Measurements from ENCODE around the gene GLB1L2.

GLB1L2 gene

DNA sequence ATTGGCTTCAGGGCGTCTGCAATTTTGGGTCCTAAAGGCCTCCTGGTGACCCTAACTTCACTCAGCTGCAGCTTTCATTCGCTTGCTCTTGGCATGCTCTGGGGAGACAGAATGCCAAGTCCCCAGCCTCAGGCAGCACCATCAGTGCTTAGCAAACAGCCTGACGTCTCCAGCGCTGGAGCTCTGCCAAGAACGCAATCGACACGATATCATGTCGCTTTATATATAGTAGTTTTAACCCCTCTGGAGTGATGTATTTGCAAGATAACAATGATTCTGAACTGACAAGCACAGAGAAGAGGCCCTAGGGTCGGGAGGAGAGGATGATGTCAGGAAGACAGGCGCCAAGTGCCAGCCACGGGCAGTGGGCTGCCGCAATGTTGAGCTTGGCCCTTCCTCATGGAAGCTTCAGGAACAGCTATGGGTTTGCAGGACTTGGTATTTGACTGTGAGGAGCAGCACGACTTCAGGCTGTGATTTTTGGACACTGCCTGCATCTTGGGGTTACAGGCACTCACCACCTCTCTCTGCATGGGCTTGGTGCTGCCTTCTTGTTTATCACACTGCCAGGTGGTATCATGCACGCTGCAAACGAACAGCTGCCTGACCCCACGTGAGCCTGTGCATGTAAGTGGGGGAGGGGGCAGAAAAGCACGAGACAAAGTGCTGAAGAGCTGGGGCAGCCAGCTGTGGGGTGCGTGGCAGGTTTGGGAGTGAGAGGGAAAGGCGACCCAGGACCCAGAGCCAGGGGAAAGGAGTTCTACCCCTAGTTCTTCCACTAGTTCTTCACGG lies 54.2 kb downstream of the GLB1L2 start:
- DNase-seq (ENCODE audit: low read depth in 2 of 2) = no peak

- DNase-seq (ENCODE audit: low read depth in 2 of 2) = no peak
These were observed 55.2 kb downstream of the GLB1L2 start for GRCh38 chr11:134386945-134387344.

- DNase-seq (ENCODE audit: low read depth in 2 of 2) = no peak
These were observed 55.7 kb downstream of the GLB1L2 start for GRCh38 chr11:134387501-134387900.

DNA sequence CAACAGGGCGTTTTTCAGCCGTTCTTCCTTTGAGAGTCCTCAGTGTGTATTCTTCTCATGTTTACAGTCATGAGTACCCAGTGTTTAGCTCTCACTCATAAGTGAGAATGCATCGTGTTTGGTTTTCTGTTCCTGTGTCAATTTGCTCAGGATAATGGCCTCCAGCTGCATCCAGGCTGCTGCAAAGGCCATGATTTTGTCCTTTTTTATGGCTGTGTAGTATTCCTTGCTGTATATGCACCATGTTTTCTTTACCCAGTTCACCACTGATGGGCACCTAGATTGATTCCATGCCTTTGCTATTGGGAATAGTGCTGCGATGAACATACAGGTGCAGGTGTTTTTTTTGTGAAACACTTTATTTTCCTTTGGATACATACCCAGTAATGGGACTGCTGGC lies 56.8 kb downstream of the GLB1L2 start:
- DNase-seq (ENCODE audit: low read depth in 2 of 2) = no peak

DNA sequence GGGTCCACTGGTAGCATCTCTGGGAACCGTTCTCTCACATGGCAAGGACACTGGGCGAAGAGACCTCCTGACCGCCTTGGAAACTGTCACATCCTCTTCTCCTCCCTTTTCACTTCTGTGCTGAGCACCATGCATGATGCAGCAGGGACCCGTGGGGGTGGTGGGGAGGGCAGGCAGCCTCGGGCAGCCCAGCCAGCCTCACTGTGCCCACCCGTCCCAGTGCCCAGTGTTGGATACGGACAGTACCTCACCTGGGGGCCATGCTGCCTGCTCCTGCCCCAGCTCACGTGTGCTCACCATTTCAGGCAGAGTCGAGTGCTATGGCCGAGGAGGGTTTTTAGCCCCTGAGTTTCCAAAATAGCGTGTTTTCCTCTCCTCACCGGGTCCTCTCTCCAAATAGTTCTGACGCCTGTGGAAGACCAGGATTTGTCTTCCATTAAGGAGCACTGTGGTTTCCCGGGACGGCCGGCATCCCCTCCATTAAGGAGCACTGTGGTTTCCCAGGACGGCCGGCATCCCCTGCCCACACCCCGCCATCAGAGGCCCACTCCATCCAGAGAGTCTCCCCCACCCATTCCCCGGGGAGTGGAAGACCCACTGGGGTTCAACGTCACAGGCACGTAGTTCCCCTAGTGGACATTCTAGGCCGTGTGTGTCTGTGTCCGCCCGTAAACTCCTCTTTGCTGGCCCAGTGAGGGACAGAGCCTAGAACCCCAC lies 57.8 kb downstream of the GLB1L2 start:
- no peak for DNase-seq (ENCODE audit: low read depth in 2 of 2)

- DNase-seq (ENCODE audit: low read depth in 2 of 2) = no peak
These were observed 59.1 kb downstream of the GLB1L2 start for GRCh38 chr11:134390706-134391569.

DNA sequence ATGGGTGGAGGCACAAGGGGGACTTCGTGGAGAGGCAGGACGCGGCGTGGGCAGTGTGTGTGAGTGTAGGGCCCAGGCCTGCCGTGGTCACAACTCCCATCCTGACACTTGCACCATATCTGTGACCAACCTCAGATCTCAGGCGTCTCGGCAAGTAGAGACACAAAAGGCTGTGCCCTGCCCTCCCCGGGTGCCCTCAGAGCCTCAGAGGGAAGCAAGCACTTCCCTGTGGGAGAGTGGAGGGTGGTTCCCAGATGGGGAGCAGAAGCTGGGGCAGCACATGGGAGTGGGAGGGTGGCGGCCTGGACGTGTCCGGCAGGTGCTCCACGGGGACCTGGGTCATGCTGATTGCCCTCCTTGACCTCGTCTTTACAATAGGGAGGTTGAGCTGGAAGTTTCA lies 59.9 kb downstream of the GLB1L2 start:
- DNase-seq (ENCODE audit: low read depth in 2 of 2) = no peak

DNA sequence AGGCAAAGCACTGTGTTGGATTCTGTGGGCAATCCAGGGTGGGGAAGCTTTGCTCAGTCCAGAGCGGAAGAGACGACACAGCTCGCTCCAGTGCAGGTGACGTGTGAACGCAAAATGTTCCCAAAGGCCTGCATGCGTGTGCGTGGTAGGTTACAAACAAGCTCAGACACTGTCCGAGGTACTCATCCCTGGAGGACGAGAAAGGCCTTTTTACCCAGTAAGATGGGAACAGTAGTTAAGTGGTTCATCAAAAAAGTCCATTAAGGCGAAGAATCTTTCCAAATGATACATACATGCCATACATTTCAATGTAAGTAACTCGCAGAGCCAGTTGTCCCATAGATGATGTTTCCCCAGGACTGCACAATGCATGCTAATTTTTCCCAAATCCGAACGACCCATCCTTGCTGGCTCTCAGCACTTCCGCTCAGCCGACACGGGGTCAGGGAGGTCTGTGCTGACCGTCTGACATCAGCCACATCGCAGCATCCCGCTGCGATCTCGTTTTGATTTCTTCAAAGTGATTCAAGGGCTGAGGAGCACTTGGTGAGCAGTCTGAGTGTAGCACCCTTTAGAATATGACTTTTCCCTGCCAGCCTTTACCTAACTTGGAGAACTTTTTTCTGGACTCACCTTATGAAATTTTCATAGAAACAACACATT lies 61.3 kb downstream of the GLB1L2 start:
- no peak for DNase-seq (ENCODE audit: low read depth in 2 of 2)

DNA sequence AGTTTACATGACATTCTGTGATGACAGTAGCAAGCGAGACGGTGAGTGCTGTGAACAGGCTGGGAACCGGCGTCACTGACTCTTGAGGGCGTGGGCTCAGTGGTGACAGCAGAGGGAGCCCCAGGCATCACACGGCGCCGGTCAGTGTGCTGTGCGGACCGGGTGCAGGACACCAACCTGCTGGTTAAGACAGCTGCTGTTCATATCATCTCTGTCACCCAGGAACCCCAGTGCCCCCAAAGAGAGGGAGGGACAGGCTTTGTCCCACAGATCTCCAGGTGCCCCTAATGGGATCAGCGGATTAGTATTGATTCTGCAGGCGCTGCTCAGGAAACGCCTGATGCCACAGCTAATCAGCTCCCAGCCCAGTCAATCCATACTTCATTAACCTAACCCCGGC lies 61.9 kb downstream of the GLB1L2 start:
- no peak for DNase-seq (ENCODE audit: low read depth in 2 of 2)

GRCh38 chr11:134394311-134394710 lies 62.5 kb downstream of the GLB1L2 start:
- DNase-seq (ENCODE audit: low read depth in 2 of 2) = no peak

- no peak for DNase-seq (ENCODE audit: low read depth in 2 of 2)
These were observed 63.2 kb downstream of the GLB1L2 start for GRCh38 chr11:134395002-134395401.

DNA sequence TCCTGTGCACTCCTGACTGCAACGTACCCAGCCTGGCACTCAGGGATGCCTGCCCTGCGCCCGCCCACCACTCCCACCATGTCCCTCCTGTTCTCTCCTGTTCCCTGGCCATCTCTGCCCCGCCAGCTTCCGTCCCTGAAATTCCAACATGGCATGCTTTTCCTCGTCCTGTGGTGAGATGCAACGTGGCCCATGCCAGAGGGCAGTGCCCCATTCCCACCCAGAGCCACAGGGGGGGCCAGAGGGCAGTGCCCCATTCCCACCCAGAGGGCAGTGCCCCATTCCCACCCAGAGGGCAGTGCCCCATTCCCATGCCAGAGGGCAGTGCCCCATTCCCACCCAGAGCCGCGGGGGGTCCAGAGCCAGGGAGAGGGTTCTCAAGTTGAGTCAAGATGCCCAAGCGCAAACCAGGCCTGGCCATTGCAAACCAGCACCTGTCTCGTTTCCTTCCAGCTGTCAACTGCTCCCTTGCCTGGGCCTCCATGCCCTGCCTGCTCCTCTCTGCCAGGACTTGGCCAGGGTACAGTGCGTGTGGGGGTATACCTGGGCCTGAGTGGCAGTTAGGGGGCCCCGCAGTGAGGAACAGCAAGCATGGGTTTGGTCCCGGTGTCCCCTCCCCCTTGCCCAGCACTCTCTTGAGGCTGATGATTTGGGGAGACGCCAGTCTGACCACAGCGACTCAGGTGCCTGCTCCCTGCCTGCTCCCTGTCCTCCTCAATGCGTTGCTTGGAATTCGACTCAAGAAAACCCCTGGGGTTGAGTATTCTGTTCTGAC lies 65.7 kb downstream of the GLB1L2 start:
- no peak for DNase-seq (ENCODE audit: low read depth in 2 of 2)

DNA sequence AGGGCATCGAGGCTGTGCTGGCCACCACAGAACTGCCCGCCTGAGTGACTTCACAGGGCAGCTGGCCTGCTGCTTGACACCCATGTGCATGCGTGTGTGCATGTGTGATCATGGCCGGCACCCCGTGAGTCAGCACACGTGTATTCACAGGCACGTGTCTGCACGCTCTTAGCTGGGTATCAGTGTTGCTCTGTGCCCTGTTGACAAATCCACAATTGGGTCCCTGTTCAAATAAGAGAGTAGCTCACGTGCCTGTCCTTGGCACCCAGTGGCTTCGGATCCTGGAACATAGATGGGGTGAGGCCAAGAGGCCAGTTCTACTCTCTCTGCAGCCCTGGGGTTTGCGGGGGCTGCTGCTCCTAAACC lies 66.3 kb downstream of the GLB1L2 start:
- DNase-seq (ENCODE audit: low read depth in 2 of 2) = no peak

DNA sequence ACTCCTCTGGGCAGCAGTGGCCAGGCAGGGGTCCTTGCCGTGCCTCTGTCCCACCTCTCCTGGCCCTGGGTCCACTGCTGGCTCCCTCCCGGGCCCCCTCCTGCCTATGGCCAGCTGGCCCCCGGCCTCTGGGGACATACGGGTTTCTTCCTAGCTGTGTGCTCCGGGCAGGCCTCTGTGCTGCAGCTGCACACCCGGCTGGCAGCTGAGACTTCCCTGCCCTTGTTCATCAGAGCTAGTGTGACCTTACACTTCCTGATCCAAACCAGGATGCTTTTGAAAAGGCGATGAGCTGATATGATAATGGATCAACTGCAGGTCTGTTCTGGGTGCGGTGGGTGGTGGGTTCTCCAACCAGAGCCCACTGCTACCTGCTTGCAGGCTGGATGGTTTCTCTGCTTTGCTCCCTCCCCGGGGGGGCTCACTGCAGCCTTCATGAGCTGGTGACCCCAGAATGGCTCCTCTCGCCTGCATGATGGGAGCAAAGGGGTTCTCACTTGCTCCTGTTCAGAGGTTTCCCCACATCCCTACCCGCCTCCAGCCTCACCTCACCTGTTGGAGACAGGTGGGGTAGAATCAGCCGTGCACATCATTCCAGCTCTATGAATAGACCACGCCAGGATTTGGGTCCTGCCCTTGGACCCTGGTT lies 67.0 kb downstream of the GLB1L2 start:
- no peak for DNase-seq (ENCODE audit: low read depth in 2 of 2)

GRCh38 chr11:134399293-134399654 lies 67.5 kb downstream of the GLB1L2 start:
- no peak for DNase-seq (ENCODE audit: low read depth in 2 of 2)

DNA sequence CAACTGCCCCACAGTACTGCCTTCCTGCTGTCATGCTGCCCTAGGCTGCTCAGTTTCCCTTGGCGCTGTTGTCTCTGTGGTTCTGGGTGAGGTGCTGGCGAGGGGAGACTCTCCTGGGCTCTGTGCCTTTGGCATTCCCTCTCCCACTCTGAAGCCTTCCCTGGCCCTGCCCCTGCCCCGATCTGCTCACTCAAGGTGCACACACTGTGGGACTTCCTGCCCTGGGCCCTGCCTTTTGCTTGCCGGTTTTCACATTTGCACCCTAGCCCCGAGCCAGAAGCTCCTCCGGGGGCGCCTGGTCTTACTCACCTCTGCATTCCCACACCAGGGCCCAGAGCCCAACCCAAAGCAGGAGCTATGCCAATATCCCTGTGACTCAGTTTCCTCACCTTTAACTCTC lies 68.2 kb downstream of the GLB1L2 start:
- DNase-seq (ENCODE audit: low read depth in 2 of 2) = no peak

DNA sequence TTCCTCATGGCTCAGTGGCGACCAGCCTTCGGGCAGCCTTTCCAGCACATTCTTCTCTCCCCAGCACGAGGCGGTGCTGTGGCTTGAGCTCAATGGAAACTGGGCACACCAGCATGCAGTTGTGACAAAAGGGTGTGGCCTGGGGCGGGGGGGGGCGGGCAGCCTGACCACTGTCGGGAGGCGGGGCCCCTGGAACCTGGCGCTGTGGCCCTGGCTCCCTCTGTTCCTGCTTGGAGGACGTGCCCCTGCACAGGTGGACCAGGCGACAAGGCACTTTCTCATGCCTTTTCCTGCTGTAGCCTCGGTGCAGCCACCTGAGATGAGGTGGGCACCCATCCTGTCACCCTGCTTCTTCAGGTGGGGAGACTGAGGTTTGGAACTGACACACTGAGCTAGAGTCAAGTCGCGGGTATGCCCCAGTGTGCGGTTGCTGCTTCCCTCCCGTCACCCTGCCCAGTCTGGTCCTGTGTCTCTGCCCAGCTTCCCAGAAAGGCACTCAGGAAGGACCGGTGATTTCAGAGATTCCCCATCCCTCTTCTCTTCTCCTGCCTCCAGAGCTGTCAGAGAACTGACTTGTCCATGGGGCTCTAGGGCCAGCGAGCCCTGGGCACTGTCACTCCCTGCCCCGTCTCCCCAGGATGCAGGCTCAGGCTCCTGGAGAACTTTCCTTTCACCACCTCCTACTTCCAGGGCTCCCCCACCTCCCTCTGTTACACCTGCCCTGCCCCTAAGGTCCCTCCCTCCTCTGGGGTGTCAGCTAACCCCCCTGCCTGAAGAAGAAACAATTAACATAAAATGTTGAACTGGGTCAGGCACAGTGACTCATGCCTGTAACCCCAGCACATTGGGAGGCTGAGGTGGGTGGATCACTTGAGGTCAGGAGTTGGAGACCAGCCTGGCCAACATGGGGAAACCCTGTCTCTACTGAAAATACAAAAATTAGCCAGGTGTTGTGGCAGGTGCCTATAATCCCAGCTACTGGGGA lies 70.3 kb downstream of the GLB1L2 start:
- DNase-seq (ENCODE audit: low read depth in 2 of 2) = no peak

DNA sequence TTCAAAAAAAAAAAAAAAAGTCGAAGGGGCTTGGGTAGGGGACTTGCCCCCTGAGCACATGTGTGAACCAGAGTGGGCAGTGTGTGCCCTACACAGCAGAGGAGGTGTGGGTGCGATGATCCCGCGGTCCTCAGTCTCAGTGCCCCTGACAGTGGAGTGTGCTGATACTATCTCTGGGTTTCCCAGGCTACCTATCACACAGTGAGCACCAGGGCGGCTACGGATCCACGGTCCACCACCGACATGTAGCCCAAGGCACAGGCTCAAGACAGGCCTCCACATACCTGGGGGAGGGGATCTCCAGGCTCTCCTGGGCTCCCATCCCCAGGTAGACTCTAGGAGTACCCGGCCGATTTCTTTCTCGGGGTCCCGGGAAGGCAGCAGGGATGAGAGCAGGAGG lies 71.1 kb downstream of the GLB1L2 start:
- no peak for DNase-seq (ENCODE audit: low read depth in 2 of 2)

GRCh38 chr11:134404575-134405341 lies 73.0 kb downstream of the GLB1L2 start:
- DNase-seq (ENCODE audit: low read depth in 2 of 2) = no peak

Data from stimulated activated CD4-positive, alpha-beta T cell treated with anti-CD3 and anti-CD28 coated beads, Interleukin-1b, Interleukin-23, amount 100 ng/mL, for 1 hour (primary cell).